H9 (cell line): ENCODE measurements around the gene SHPK. TPM values are rescaled to one million over a fixed set of nuclear protein-coding genes. Genes with fewer than 3 reads are reported as not detected.
A peak's percentile ranks its signal among the peaks of the same experiment; 100 is the strongest.

Source experiments
- DNase-seq: peaks from one replicate; pipeline ENCODE4 v3.0.0-alpha.2; 2017
- H2AFZ ChIP-seq: one replicate; pipeline ENCODE4 v1.6.1; 2013; ENCODE audit warnings: mild to moderate bottlenecking, low read length, control low read depth, moderate library complexity
- H2AK5ac ChIP-seq: 2 replicates; pipeline ENCODE4 v1.6.1; 2013; ENCODE audit warnings: low read length, control low read depth, mixed read lengths; ENCODE audit not compliant: insufficient read length
- H2BK120ac ChIP-seq: one replicate; pipeline ENCODE4 v1.6.1; 2013; ENCODE audit warnings: low read depth, mild to moderate bottlenecking, low read length, control low read depth, inconsistent platforms; ENCODE audit not compliant: poor library complexity, severe bottlenecking
- H2BK12ac ChIP-seq: 2 replicates; pipeline ENCODE4 v1.6.1; 2013; ENCODE audit warnings: low read length, control low read depth, mixed read lengths, low read depth; ENCODE audit not compliant: insufficient read length
- H2BK15ac ChIP-seq: 2 replicates; pipeline ENCODE4 v1.6.1; 2013; ENCODE audit warnings: low read depth, low read length, control low read depth
- H2BK20ac ChIP-seq: one replicate; pipeline ENCODE4 v1.6.1; 2013; ENCODE audit warnings: low read depth, mild to moderate bottlenecking, low read length, control low read depth, inconsistent platforms; ENCODE audit not compliant: poor library complexity, severe bottlenecking
- H2BK5ac ChIP-seq: 2 replicates; pipeline ENCODE4 v1.6.1; 2013; ENCODE audit warnings: low read length, control low read depth, mixed read lengths; ENCODE audit not compliant: insufficient read length
- H3K14ac ChIP-seq: 2 replicates; pipeline ENCODE4 v1.6.1; 2013; ENCODE audit warnings: low read length, control low read depth; ENCODE audit not compliant: insufficient read depth
- H3K18ac ChIP-seq: 2 replicates; pipeline ENCODE4 v1.6.1; 2013; ENCODE audit warnings: low read depth, mild to moderate bottlenecking, mixed read lengths, low read length, control low read depth; ENCODE audit not compliant: insufficient read length
- H3K23ac ChIP-seq: 2 replicates; pipeline ENCODE4 v1.6.1; 2013; ENCODE audit warnings: low read length, control low read depth, mixed read lengths, low read depth; ENCODE audit not compliant: insufficient read length
- H3K23me2 ChIP-seq: 2 replicates; pipeline ENCODE4 v1.6.1; 2013; ENCODE audit warnings: low read depth, mild to moderate bottlenecking, mixed read lengths, low read length, control low read depth; ENCODE audit not compliant: insufficient read length, poor library complexity, severe bottlenecking
- H3K27ac ChIP-seq: 2 replicates; pipeline ENCODE4 v1.5.1; 2013; ENCODE audit warnings: low read length, control low read depth, mixed read lengths, low read depth; ENCODE audit not compliant: insufficient read length
- H3K27me3 ChIP-seq: 2 replicates; pipeline ENCODE4 v1.6.1; 2013; ENCODE audit warnings: low read length, control low read depth, inconsistent platforms; ENCODE audit not compliant: insufficient read depth
- H3K4ac ChIP-seq: 2 replicates; pipeline ENCODE4 v1.6.1; 2013; ENCODE audit warnings: low read depth, mild to moderate bottlenecking, control low read depth, inconsistent platforms, low read length, moderate library complexity
- H3K4me1 ChIP-seq: 2 replicates; pipeline ENCODE4 v1.6.1; 2013; ENCODE audit warnings: low read length, control low read depth, inconsistent platforms; ENCODE audit not compliant: insufficient read depth
- H3K4me2 ChIP-seq: 2 replicates; pipeline ENCODE4 v1.6.1; 2013; ENCODE audit warnings: low read length, control low read depth, mixed read lengths; ENCODE audit not compliant: insufficient read length, insufficient read depth
- H3K56ac ChIP-seq: 2 replicates; pipeline ENCODE4 v1.6.1; 2013; ENCODE audit warnings: low read depth, mild to moderate bottlenecking, mixed read lengths, low read length, control low read depth; ENCODE audit not compliant: insufficient read length
- H3K79me1 ChIP-seq: 2 replicates; pipeline ENCODE4 v1.6.1; 2013; ENCODE audit warnings: low read depth, mild to moderate bottlenecking, moderate library complexity, low read length, control low read depth, inconsistent platforms; ENCODE audit not compliant: insufficient read depth, poor library complexity, severe bottlenecking
- H3K79me2 ChIP-seq: 2 replicates; pipeline ENCODE4 v1.6.1; 2013; ENCODE audit warnings: low read length, control low read depth, inconsistent platforms; ENCODE audit not compliant: insufficient read depth
- H3K9ac ChIP-seq: 2 replicates; pipeline ENCODE4 v1.6.1; 2013; ENCODE audit warnings: low read length, control low read depth, mixed read lengths; ENCODE audit not compliant: insufficient read length; ENCODE audit errors: extremely low read depth
- H3K9me3 ChIP-seq: one replicate; pipeline ENCODE4 v1.6.1; 2013; ENCODE audit warnings: low read depth, low read length, inconsistent platforms; ENCODE audit not compliant: control insufficient read depth
- H3T11ph ChIP-seq: one replicate; pipeline ENCODE4 v1.6.1; 2013; ENCODE audit warnings: mild to moderate bottlenecking, low read length, control low read depth, inconsistent platforms
- H4K20me1 ChIP-seq: one replicate; pipeline ENCODE4 v1.6.1; 2013; ENCODE audit not compliant: control insufficient read depth, insufficient read length, insufficient read depth
- H4K5ac ChIP-seq: 2 replicates; pipeline ENCODE4 v1.6.1; 2013; ENCODE audit warnings: low read depth, mild to moderate bottlenecking, mixed read lengths, low read length, control low read depth; ENCODE audit not compliant: insufficient read length
- H4K8ac ChIP-seq: replicated peaks from 2 replicates; pipeline ENCODE4 v1.6.1; 2013; ENCODE audit warnings: low read length, control low read depth, mixed read lengths, low read depth; ENCODE audit not compliant: insufficient read length
- H4K91ac ChIP-seq: 2 replicates; pipeline ENCODE4 v1.6.1; 2013; ENCODE audit warnings: low read depth, mild to moderate bottlenecking, moderate library complexity, mixed read lengths, low read length, control low read depth; ENCODE audit not compliant: insufficient read length
- H3K27ac Mint-ChIP-seq, 3 experiments: 2 replicates in 2 of 3; 3 replicates in 1 of 3; pipeline ENCODE4 v1.8.0; 2020 to 2021; ENCODE audit warnings: mixed read lengths in 3 of 3, mild to moderate bottlenecking in 1 of 3, moderate library complexity in 1 of 3
- H3K27me3 Mint-ChIP-seq: 2 replicates; pipeline ENCODE4 v1.8.0; 2021; ENCODE audit warnings: low read depth, mild to moderate bottlenecking, moderate library complexity, mixed read lengths
- H3K36me3 Mint-ChIP-seq, 3 experiments: 2 replicates in 2 of 3; 3 replicates in 1 of 3; pipeline ENCODE4 v1.8.0; 2020 to 2021; ENCODE audit warnings: low read depth in 3 of 3, mixed read lengths in 3 of 3; ENCODE audit not compliant: insufficient read depth in 1 of 3
- H3K4me1 Mint-ChIP-seq, 2 experiments: 2 replicates each; pipeline ENCODE4 v1.8.0; 2020; ENCODE audit warnings: mixed read lengths in 2 of 2
- H3K4me3 Mint-ChIP-seq, 2 experiments: 2 replicates in 1 of 2; 3 replicates in 1 of 2; pipeline ENCODE4 v1.8.0; 2020 to 2021; ENCODE audit warnings: mild to moderate bottlenecking in 2 of 2, mixed read lengths in 2 of 2, moderate library complexity in 1 of 2
- H3K9me3 Mint-ChIP-seq, 2 experiments: 2 replicates in 1 of 2; 3 replicates in 1 of 2; pipeline ENCODE4 v1.8.0; 2020; ENCODE audit warnings: mild to moderate bottlenecking in 2 of 2, mixed read lengths in 2 of 2, moderate library complexity in 1 of 2
- WGBS: extraction: QIAGEN DNeasy Blood & Tissue Kit; methylation state at CpG from one replicate; pipeline ENCODE4 v1.1.7; 2013; ENCODE audit warnings: missing lambda C conversion rate, low lambda C conversion rate, mixed read lengths; ENCODE audit not compliant: insufficient read length; ENCODE audit errors: extremely low coverage; 5-methylcytosine and 5-hydroxymethylcytosine counted together
- total RNA-seq: library from RNA; stranded (reverse); gene quantifications from 2 replicates; pipeline ENCODE4 v1.2.1, GENCODE V29; 2021
- TF ChIP-seq, protein P1 (sequence below): fragments of 200-600 bp; sonication (generic); conservative IDR thresholded peaks from 3 replicates; pipeline ENCODE4 v1.8.0; 2021; ENCODE audit warnings: antibody characterized with exemption, mild to moderate bottlenecking

SHPK gene
- total RNA-seq, 1 experiment from 2014 or later: 27.0 TPM

DNA sequence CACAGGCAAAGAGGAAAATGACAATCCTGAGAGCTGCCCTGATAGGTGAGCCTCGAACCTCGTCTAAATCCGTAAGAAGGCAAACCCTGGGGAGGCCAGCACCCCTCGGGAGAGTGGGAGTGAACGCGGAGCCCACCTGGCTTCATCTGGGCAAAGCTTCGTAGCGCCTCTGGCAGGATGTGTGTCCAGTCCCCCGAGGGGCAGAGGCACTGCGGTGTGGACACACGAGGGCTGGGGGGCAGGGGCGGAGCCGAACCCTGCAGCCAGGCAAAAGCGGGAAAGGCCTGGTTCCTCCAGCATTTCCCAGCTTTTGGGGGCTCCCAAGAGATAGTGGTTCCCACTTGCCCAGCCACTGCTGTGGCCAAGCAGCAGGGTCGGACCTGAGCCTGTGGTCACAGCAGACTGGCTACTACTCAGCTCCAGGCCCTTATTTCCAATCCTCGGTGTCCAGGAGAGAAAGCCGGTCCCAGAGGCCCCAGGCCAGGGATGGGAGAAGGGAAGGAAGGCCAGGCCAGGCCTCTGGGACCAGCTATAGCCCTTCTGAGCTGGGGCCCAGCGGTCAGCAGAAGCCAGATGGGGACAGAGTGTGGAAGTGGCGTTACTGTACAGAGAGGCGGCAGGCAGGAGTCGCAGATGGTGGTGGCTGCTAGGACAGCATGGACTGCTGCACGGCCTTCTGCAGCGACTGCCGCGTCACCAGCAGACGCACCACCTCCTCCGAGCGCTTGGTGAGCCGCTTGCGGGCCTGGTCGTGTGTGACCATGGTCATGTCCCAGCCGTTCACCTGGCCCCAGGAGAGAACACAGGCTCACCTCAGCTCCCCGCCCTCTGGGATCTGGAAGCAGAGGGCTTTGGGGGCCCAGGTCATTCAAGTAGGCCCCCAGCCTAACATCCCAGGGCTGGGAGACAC is 27.3 kb upstream of the SHPK start:
- Histone ChIP-seq H3K9me3 (no peaks in the 10 kb centered on the region), H4K8ac (no peak overlapping the region), H2BK20ac (no peak overlapping the region), H3K9ac (no peak overlapping the region), H3K4me2 (no peak overlapping the region), H3K79me1 (peaks cover 4% of the 10 kb centered on the region), H4K20me1 (no peaks in the 10 kb centered on the region), H3K56ac (no peak overlapping the region), H3T11ph (no peak overlapping the region), H3K4ac (no peak overlapping the region), H2BK5ac (no peak overlapping the region), H3K23ac (no peak overlapping the region), H2AK5ac (no peak overlapping the region), H2BK120ac (no peak overlapping the region), H2AFZ (no peak overlapping the region), H3K14ac (no peak overlapping the region), H3K23me2 (peaks cover 9% of the 10 kb centered on the region), H3K79me2 (no peaks in the 10 kb centered on the region), H3K27me3 (no peaks in the 10 kb centered on the region), H3K4me1 (peaks cover 3% of the 10 kb centered on the region; the same call in 1 of the 2 replicates), H2BK15ac (no peak overlapping the region), H4K91ac (no peak overlapping the region), H2BK12ac (no peak overlapping the region), H4K5ac (no peak overlapping the region), H3K27ac (no peak overlapping the region), H3K18ac (no peak overlapping the region)
- TF ChIP-seq, protein P1, sequence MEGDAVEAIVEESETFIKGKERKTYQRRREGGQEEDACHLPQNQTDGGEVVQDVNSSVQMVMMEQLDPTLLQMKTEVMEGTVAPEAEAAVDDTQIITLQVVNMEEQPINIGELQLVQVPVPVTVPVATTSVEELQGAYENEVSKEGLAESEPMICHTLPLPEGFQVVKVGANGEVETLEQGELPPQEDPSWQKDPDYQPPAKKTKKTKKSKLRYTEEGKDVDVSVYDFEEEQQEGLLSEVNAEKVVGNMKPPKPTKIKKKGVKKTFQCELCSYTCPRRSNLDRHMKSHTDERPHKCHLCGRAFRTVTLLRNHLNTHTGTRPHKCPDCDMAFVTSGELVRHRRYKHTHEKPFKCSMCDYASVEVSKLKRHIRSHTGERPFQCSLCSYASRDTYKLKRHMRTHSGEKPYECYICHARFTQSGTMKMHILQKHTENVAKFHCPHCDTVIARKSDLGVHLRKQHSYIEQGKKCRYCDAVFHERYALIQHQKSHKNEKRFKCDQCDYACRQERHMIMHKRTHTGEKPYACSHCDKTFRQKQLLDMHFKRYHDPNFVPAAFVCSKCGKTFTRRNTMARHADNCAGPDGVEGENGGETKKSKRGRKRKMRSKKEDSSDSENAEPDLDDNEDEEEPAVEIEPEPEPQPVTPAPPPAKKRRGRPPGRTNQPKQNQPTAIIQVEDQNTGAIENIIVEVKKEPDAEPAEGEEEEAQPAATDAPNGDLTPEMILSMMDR: no peak
- peak; percentile 34 for DNase-seq
- no peaks in the 10 kb centered on the region for H3K9me3 Mint-ChIP-seq
- H3K36me3 Mint-ChIP-seq: peaks cover 7 to 28% (median 15%) of the 10 kb centered on the region in 3 experiments
- no peaks in the 10 kb centered on the region for H3K27me3 Mint-ChIP-seq
- H3K4me1 Mint-ChIP-seq: peaks cover 12 to 13% of the 10 kb centered on the region in 2 experiments
- no CpG with 5 or more reads among the region's 33 CpGs for WGBS
- H3K27ac Mint-ChIP-seq: peak overlapping the region in 1 of 3 experiments; percentile 11; a peak in 1 of 7 replicates
- no peak overlapping the region for H3K4me3 Mint-ChIP-seq
